HUES6 (cell line): Measurements from ENCODE around the gene EEFSEC.
A peak's percentile ranks its signal among the peaks of the same experiment; 100 is the strongest.

ENCODE experiments used
- H3K27ac ChIP-seq: 2 replicates; pipeline ENCODE4 v1.7.0; 2013; ENCODE audit warnings: low read depth, mild to moderate bottlenecking, low read length, inconsistent platforms
- H3K27me3 ChIP-seq: 2 replicates; pipeline ENCODE4 v1.6.1; 2013; ENCODE audit warnings: low read length; ENCODE audit not compliant: control insufficient read depth, insufficient read depth
- H3K36me3 ChIP-seq: 2 replicates; pipeline ENCODE4 v1.6.1; 2013; ENCODE audit warnings: low read length; ENCODE audit not compliant: control insufficient read depth, insufficient read depth
- H3K4me1 ChIP-seq: 2 replicates; pipeline ENCODE4 v1.6.1; 2013; ENCODE audit warnings: low read length; ENCODE audit not compliant: control insufficient read depth, insufficient read depth
- H3K4me3 ChIP-seq: 2 replicates; pipeline ENCODE4 v1.5.1; 2013; ENCODE audit warnings: low read depth, low read length
- H3K9ac ChIP-seq: one replicate; pipeline ENCODE4 v1.6.1; 2013; ENCODE audit warnings: mild to moderate bottlenecking, low read length
- H3K9me3 ChIP-seq: 2 replicates; pipeline ENCODE4 v1.6.1; 2013; ENCODE audit warnings: low read depth, low read length; ENCODE audit not compliant: control insufficient read depth, insufficient read depth

Gene EEFSEC

DNA sequence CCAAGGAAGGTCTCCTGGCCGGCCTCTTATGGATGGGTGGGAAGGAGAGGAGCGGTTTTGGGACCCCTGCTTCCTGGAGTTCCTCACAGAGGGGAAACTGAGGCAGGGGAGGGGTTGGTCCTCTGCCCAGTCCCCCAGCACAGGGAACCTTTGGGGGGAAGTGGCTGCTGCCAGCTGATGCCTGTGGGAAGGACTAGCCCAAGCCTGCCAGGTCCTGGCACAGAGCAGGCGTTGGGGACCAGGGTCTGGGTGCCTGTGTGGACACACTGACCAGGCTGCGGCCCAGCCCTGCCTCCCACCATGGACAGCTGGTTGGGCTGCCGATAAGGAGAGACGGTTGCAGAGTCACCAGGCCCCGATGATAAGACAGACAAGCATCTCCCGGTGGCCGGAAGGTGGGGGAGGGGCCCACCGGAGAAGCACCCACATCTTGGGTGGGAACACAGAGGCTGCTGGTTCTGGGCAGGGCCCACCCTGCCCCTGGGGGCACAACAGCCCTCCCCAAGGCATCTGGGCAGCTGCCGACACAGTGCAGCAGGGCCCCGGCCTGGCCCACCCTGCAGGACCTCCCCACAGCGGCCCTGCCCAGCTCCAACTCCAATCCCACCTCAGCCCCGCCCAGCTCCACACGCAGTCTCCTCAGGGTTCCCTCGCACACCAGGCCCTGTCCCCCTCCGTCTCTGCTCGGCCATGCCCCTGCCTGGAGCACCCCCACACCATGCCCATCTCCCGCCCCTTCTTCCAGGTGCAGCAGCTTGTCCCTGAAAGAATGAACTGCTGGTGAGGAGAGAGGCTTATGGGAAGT is 262.7 kb downstream of the EEFSEC start:
- peaks cover 31% of the 10 kb centered on the region for H3K4me1 ChIP-seq
- no peaks in the 10 kb centered on the region for H3K27me3 ChIP-seq
- H3K9ac ChIP-seq, result peak overlapping the region; percentile 11
- H3K27ac ChIP-seq, result no peak overlapping the region
- no peak overlapping the region for H3K4me3 ChIP-seq
- no peaks in the 10 kb centered on the region for H3K36me3 ChIP-seq
- peaks cover 6% of the 10 kb centered on the region for H3K9me3 ChIP-seq

- no peak overlapping the region for H3K27ac ChIP-seq
- peak overlapping the region; percentile 11 for H3K9ac ChIP-seq
- peaks cover 6% of the 10 kb centered on the region for H3K9me3 ChIP-seq
- no peaks in the 10 kb centered on the region for H3K36me3 ChIP-seq
- peaks cover 31% of the 10 kb centered on the region for H3K4me1 ChIP-seq
- H3K4me3 ChIP-seq, result no peak overlapping the region
- no peaks in the 10 kb centered on the region for H3K27me3 ChIP-seq
Observed at GRCh38 chr3:128416578-128417211, 263.4 kb downstream of the EEFSEC start.

GRCh38 chr3:128418900-128419299 is 265.6 kb downstream of the EEFSEC start:
- H3K36me3 ChIP-seq, result no peaks in the 10 kb centered on the region
- H3K9me3 ChIP-seq, result peaks cover 6% of the 10 kb centered on the region
- H3K27me3 ChIP-seq, result 0 out of 2 replicates have a peak, but pooled peaks cover 1% of the 10 kb centered on the region
- no peak overlapping the region for H3K4me3 ChIP-seq
- H3K27ac ChIP-seq, result no peak overlapping the region
- H3K4me1 ChIP-seq, result peaks cover 15% of the 10 kb centered on the region; the same call in 1 of the 2 replicates
- H3K9ac ChIP-seq, result no peak overlapping the region

DNA sequence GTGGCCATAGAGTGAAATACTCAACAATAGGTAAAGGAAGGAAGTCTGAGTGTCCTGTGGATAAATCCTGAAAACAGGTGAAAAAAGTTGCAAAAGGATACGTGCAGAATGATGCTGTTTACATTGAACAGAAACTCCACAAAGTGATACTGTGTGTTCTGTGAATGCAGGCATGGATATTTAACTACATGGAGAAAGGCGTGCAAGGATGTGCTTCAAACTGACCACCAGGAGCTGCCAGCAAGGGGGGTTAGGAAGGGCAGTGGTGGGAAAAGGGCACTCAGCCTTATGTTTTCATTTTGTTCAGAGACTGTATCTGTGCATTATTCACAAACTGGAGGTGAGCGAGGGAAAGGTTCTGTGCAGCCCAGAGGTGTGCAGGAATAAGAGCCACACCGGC is 266.0 kb downstream of the EEFSEC start:
- H3K27ac ChIP-seq, result no peak overlapping the region
- peaks cover 6% of the 10 kb centered on the region for H3K9me3 ChIP-seq
- no peak overlapping the region for H3K4me3 ChIP-seq
- 0 out of 2 replicates have a peak, but pooled peaks cover 6% of the 10 kb centered on the region for H3K27me3 ChIP-seq
- H3K36me3 ChIP-seq, result no peaks in the 10 kb centered on the region
- H3K9ac ChIP-seq, result no peak overlapping the region
- peaks cover 15% of the 10 kb centered on the region; the same call in 1 of the 2 replicates for H3K4me1 ChIP-seq

DNA sequence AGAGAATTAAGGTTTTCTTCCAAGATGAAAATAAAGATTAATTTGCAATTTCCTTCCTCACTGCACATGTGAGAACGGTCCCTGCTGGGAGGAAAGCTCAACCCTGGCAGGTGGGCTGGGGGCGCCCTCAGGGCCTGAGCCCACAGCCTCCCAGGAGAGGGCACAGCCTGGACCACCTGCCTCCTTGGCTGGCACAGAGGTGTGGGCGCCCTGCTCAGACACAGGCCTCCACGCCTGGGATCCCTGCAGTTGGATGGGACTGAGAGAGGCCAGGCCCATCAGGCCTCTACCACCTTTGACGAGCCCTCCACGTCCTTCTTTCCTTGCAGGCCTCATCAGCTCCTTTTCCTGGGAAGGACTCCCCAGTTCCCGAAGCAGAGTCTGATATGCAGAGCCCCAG is 267.0 kb downstream of the EEFSEC start:
- no peak overlapping the region for H3K27ac ChIP-seq
- no peak overlapping the region for H3K4me3 ChIP-seq
- peaks cover 15% of the 10 kb centered on the region; the same call in 1 of the 2 replicates for H3K4me1 ChIP-seq
- H3K9ac ChIP-seq, result no peak overlapping the region
- H3K27me3 ChIP-seq, result peaks cover 12% of the 10 kb centered on the region
- peaks cover 6% of the 10 kb centered on the region for H3K9me3 ChIP-seq
- no peaks in the 10 kb centered on the region for H3K36me3 ChIP-seq

DNA sequence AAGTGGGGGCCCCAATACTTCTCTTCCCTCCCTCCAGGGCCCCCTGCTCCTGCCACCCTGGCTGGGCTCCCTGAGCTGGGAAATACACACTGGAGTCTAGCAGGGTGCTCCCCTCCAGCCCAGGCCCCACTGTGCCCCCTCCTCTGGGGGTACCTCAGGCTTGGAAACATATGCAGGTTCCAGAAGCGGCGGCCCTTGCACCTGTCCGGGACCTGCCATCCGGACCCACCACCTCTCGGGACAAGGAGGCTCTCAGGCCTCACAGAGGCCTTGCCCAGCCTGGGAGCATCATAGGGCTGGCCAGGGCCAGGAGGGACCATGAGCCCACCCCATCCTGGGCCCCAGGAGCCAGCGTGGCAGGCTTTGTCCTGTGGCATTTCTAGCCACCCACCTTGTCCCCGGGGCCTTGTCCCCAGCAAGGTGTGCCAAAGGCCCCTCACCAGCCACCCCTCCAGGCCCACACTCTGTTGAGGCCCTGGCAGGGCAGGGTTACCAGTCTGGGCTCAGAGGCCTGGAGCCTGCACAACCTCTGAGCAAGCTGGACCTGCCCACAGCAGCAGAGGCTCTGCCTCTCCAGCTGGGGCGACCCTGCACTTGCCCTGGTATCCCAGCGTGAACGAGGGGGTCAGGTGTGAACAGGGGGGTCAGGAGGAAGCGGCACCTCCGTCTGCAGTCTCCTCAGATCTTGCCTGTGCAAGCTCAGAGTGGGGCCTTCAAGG is 267.6 kb downstream of the EEFSEC start:
- Histone ChIP-seq H3K9me3 (peaks cover 6% of the 10 kb centered on the region), H3K4me1 (peaks cover 15% of the 10 kb centered on the region; the same call in 1 of the 2 replicates), H3K36me3 (no peaks in the 10 kb centered on the region), H3K27ac (no peak overlapping the region), H3K9ac (no peak overlapping the region), H3K4me3 (no peak overlapping the region), H3K27me3 (peaks cover 18% of the 10 kb centered on the region)

- Histone ChIP-seq H3K27me3 (peaks cover 22% of the 10 kb centered on the region), H3K36me3 (no peaks in the 10 kb centered on the region), H3K4me1 (peaks cover 14% of the 10 kb centered on the region; the same call in 1 of the 2 replicates), H3K9ac (no peak overlapping the region), H3K4me3 (no peak overlapping the region), H3K27ac (no peak overlapping the region), H3K9me3 (peaks cover 6% of the 10 kb centered on the region)
Observed at GRCh38 chr3:128421439-128421836, 268.2 kb downstream of the EEFSEC start.

DNA sequence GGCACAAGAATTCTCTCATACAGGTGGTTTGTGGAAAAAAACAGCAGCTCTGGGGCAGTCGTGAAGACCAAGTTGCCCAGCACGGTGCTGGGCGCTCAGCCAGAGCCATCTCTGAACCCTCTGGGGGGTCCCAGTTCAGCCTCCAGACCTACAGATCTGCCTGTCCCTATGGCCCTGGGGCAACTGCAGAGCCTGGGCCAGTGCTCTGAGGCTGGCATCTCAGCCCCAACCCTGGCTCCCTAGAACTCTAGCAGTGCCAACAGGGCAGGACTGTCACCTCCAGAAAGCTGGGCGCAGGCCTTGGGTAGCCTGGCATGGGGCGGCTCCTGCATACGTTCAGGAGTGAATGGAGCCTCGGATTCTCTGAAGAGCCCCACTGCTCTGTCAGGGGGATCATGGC is 268.7 kb downstream of the EEFSEC start:
- H3K4me1 ChIP-seq, result peaks cover 9% of the 10 kb centered on the region; the same call in 1 of the 2 replicates
- H3K9me3 ChIP-seq, result peaks cover 6% of the 10 kb centered on the region
- no peak overlapping the region for H3K27ac ChIP-seq
- no peak overlapping the region for H3K9ac ChIP-seq
- H3K36me3 ChIP-seq, result no peaks in the 10 kb centered on the region
- H3K4me3 ChIP-seq, result no peak overlapping the region
- H3K27me3 ChIP-seq, result peaks cover 27% of the 10 kb centered on the region

DNA sequence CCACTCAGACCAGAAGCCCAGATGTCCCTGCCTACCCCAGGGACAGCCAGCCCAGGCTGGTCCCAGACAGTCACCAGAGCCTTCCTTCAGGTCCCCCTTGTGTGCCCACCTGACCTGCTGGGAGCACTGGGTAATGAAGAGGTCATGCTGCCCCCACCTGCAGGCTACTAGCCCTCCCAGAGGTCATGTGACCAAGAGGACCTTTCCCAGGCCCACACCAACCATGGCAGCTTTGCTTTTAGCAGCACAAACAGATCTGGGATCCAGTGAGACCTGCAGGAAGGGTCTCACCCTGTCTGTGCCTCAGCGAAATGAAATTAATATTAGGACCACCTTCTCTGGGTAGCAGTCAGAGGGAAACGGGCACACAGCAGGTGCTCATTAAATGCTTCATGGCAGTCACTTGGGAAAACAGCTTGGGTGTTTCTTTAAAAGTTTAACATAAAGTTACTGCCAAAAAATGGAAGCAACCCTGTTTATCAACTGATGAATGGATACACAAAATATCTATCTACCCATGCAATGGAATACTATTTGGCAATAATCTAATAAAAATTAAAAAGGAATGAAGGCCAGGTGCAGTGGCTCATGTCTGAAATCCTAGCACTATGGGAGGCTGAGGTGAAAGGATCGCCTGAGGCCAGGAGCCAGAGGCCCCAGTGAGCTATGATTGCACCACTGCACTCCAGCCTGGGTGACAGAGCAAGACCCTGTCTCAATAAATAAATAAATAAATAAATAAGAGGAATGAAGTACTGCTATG is 269.7 kb downstream of the EEFSEC start:
- H3K4me1 ChIP-seq, result peaks cover 10% of the 10 kb centered on the region
- no peak overlapping the region for H3K9ac ChIP-seq
- peaks cover 36% of the 10 kb centered on the region for H3K27me3 ChIP-seq
- H3K36me3 ChIP-seq, result no peaks in the 10 kb centered on the region
- H3K27ac ChIP-seq, result no peak overlapping the region
- peaks cover 6% of the 10 kb centered on the region for H3K9me3 ChIP-seq
- no peak overlapping the region for H3K4me3 ChIP-seq

- Histone ChIP-seq H3K9ac (no peak overlapping the region), H3K27ac (no peak overlapping the region), H3K4me1 (peaks cover 17% of the 10 kb centered on the region), H3K27me3 (peaks cover 43% of the 10 kb centered on the region), H3K4me3 (no peak overlapping the region), H3K36me3 (no peaks in the 10 kb centered on the region), H3K9me3 (peaks cover 6% of the 10 kb centered on the region)
Observed at GRCh38 chr3:128423525-128424147, 270.4 kb downstream of the EEFSEC start.
